Liver (tissue), 9 donors: ENCODE data around the gene TMEM204. TPM values are rescaled to one million over a fixed set of nuclear protein-coding genes. Genes with fewer than 3 reads are reported as not detected.

ENCODE experiments used
- DNase-seq: peaks from one replicate; pipeline ENCODE4 v3.0.0-alpha.2; 2017; ENCODE audit warnings: low spot score
- H3K27ac ChIP-seq, 2 donors: one replicate each; pipeline ENCODE4 v1.7.0; 2013; ENCODE audit warnings: inconsistent platforms in 2 of 2, low read length in 2 of 2, control low read depth in 1 of 2, low read depth in 1 of 2, mild to moderate bottlenecking in 1 of 2
- H3K27me3 ChIP-seq, 4 donors: one replicate each; pipeline versions ENCODE4 v1.6.1 to v1.7.0; 2013; ENCODE audit warnings: low read length in 3 of 4, inconsistent platforms in 1 of 4, mild to moderate bottlenecking in 1 of 4, moderate library complexity in 1 of 4; ENCODE audit not compliant: control insufficient read depth in 4 of 4, insufficient read depth in 4 of 4
- H3K36me3 ChIP-seq, 4 donors: one replicate each; pipeline versions ENCODE4 v1.6.1 to v1.7.0; 2013; ENCODE audit warnings: low read length in 3 of 4, mild to moderate bottlenecking in 3 of 4, low read depth in 1 of 4, moderate library complexity in 1 of 4; ENCODE audit not compliant: control insufficient read depth in 4 of 4, insufficient read depth in 3 of 4
- H3K4me1 ChIP-seq, 4 donors: one replicate each; pipeline versions ENCODE4 v1.6.1 to v1.7.0; 2013; ENCODE audit warnings: low read length in 3 of 4, mild to moderate bottlenecking in 3 of 4, moderate library complexity in 1 of 4; ENCODE audit not compliant: control insufficient read depth in 4 of 4, insufficient read depth in 4 of 4
- H3K4me3 ChIP-seq, 3 donors: one replicate each; pipeline versions ENCODE4 v1.6.1 to v1.7.0; 2013; ENCODE audit warnings: low read length in 3 of 3, control low read depth in 1 of 3, low read depth in 1 of 3, mild to moderate bottlenecking in 1 of 3
- H3K9ac ChIP-seq, 2 donors: one replicate each; pipeline ENCODE4 v1.7.0; 2013; ENCODE audit warnings: low read length in 2 of 2, mild to moderate bottlenecking in 2 of 2, moderate library complexity in 2 of 2, control low read depth in 1 of 2, low read depth in 1 of 2
- H3K9me3 ChIP-seq, 4 donors: one replicate each; pipeline versions ENCODE4 v1.6.1 to v1.7.0; 2013; ENCODE audit warnings: low read length in 3 of 4; ENCODE audit not compliant: control insufficient read depth in 4 of 4
- ATF3 ChIP-seq: IDR thresholded peaks from 2 replicates; pipeline ENCODE4 v1.6.1; 2016; ENCODE audit warnings: antibody characterized with exemption
- CTCF ChIP-seq: fragments of 150-350 bp; IDR thresholded peaks from 2 replicates; pipeline ENCODE4 v1.5.1; 2017; ENCODE audit warnings: improper control_type of control experiment, low read depth, low read length; ENCODE audit not compliant: missing input control
- EGR1 ChIP-seq, 2 donors: IDR thresholded peaks; 2 replicates each; pipeline ENCODE4 v1.6.1; 2016 to 2018; ENCODE audit warnings: antibody characterized with exemption in 2 of 2, low read depth in 2 of 2
- FOXA1 ChIP-seq: IDR thresholded peaks from 2 replicates; pipeline ENCODE4 v1.6.1; 2016; ENCODE audit warnings: antibody characterized with exemption
- FOXA2 ChIP-seq: IDR thresholded peaks from 2 replicates; pipeline ENCODE4 v1.6.1; 2016; ENCODE audit warnings: antibody characterized with exemption
- GABPA ChIP-seq, 2 donors: IDR thresholded peaks in 1 of 2; conservative IDR thresholded peaks in 1 of 2; 2 replicates each; pipeline ENCODE4 v1.6.1; 2016; ENCODE audit warnings: antibody characterized with exemption in 2 of 2, mild to moderate bottlenecking in 1 of 2, moderate library complexity in 1 of 2
- HNF4A ChIP-seq, 2 donors: conservative IDR thresholded peaks; 2 replicates each; pipeline ENCODE4 v1.6.1; 2016; ENCODE audit warnings: antibody characterized with exemption in 2 of 2, mild to moderate bottlenecking in 2 of 2
- HNF4G ChIP-seq: IDR thresholded peaks from 2 replicates; pipeline ENCODE4 v1.6.1; 2016; ENCODE audit warnings: antibody characterized with exemption
- JUND ChIP-seq, 2 donors: IDR thresholded peaks; 2 replicates each; pipeline ENCODE4 v1.6.1; 2016; ENCODE audit warnings: antibody characterized with exemption in 2 of 2
- MAX ChIP-seq: IDR thresholded peaks from 2 replicates; pipeline ENCODE4 v1.6.1; 2016; ENCODE audit warnings: antibody characterized with exemption
- NR2F2 ChIP-seq: IDR thresholded peaks from 2 replicates; pipeline ENCODE4 v1.6.1; 2016; ENCODE audit warnings: antibody characterized with exemption
- RAD21 ChIP-seq, 2 donors: IDR thresholded peaks; 2 replicates each; pipeline ENCODE4 v1.6.1; 2016; ENCODE audit warnings: antibody characterized with exemption in 2 of 2, mild to moderate bottlenecking in 2 of 2
- REST ChIP-seq: IDR thresholded peaks from 2 replicates; pipeline ENCODE4 v1.6.1; 2016; ENCODE audit warnings: antibody characterized with exemption, mild to moderate bottlenecking
- RXRA ChIP-seq, 2 donors: IDR thresholded peaks; 2 replicates each; pipeline ENCODE4 v1.6.1; 2017 to 2018; ENCODE audit warnings: antibody characterized with exemption in 2 of 2, mild to moderate bottlenecking in 1 of 2
- SP1 ChIP-seq: IDR thresholded peaks from 2 replicates; pipeline ENCODE4 v1.6.1; 2018; ENCODE audit warnings: antibody characterized with exemption, mild to moderate bottlenecking
- TAF1 ChIP-seq: conservative IDR thresholded peaks from 2 replicates; pipeline ENCODE4 v1.6.1; 2016; ENCODE audit warnings: antibody characterized with exemption, mild to moderate bottlenecking
- YY1 ChIP-seq: IDR thresholded peaks from 2 replicates; pipeline ENCODE4 v1.6.1; 2016; ENCODE audit warnings: antibody characterized with exemption, mild to moderate bottlenecking
- ZBTB33 ChIP-seq: IDR thresholded peaks from 2 replicates; pipeline ENCODE4 v1.6.1; 2016; ENCODE audit warnings: antibody characterized with exemption
- WGBS: extraction: QIAGEN DNeasy Blood & Tissue Kit; methylation state at CpG from one replicate; pipeline ENCODE4 v1.1.7; 2013; 5-methylcytosine and 5-hydroxymethylcytosine counted together
- polyA plus RNA-seq, 2 donors: library from polyadenylated mRNA; stranded (reverse) in 1 of 2; unstranded in 1 of 2; fragments of 200-250 nt in 1 of 2; fragments of >200 nt in 1 of 2; fragmentation: Nextera tagmentation in 1 of 2; extraction: Ambion mirVana in 1 of 2; gene quantifications; one replicate each; pipeline versions ENCODE4 v1.2.1 to v1.2.3, GENCODE V29; 2013 to 2015
- total RNA-seq, 2 donors: library from RNA; depleted of rRNA; stranded (reverse); fragments of >200 nt; gene quantifications; one replicate each; pipeline ENCODE4 v1.2.3, GENCODE V29; 2014
- donor health status: healthy.
- donor health status: healthy.
- donor health status: healthy.
- donor health status: healthy.
- donor health status: healthy.

TMEM204 gene
- total and polyA plus RNA-seq, 4 donors, result 3.5 to 14.4 (median 10.7) TPM

GRCh38 chr16:1602285-1602684 lies 68.8 kb downstream of the TMEM204 start:
- DNase-seq, result no peak
- no peak overlapping the region for H3K9ac ChIP-seq
- 95% methylated on average over 20 of the region's 20 CpGs for WGBS
- H3K4me1 ChIP-seq, result no peaks in the 10 kb centered on the region
- peaks cover 0 to 17% (median 0%) of the 10 kb centered on the region in 4 donors for H3K36me3 ChIP-seq
- H3K9me3 ChIP-seq, result no peaks in the 10 kb centered on the region
- H3K27ac ChIP-seq, result no peak overlapping the region
- H3K4me3 ChIP-seq, result no peak overlapping the region
- TF ChIP-seq CTCF, result no peak
- TF ChIP-seq HNF4G, result no peak
- TF ChIP-seq REST, result no peak
- no peak for TF ChIP-seq RAD21 (IDR thresholded peaks at IDR 0.05)
- no peak for TF ChIP-seq YY1
- TF ChIP-seq RXRA (IDR thresholded peaks at IDR 0.05), result no peak
- TF ChIP-seq NR2F2, result no peak
- no peak for TF ChIP-seq ATF3
- TF ChIP-seq FOXA2, result no peak
- TF ChIP-seq ZBTB33, result no peak
- TF ChIP-seq SP1, result no peak
- TF ChIP-seq MAX, result no peak
- no peak for TF ChIP-seq FOXA1
- no peak for TF ChIP-seq HNF4A (conservative IDR thresholded peaks at IDR 0.05)
- TF ChIP-seq GABPA (IDR thresholded peaks at IDR 0.05 in 1 of 2, conservative IDR thresholded peaks at IDR 0.05 in 1 of 2), result no peak
- TF ChIP-seq JUND (IDR thresholded peaks at IDR 0.05), result no peak
- TF ChIP-seq TAF1, result no peak
- no peak for TF ChIP-seq EGR1 (IDR thresholded peaks at IDR 0.05; ENCODE audit: low read depth in 2 of 2)
- no peaks in the 10 kb centered on the region for H3K27me3 ChIP-seq

Other genes with a start within 250 kb of the TMEM204 start
- 10 to 100 TPM; 21.8 to 23.9 TPM for gene UBE2I, start 224.0 kb upstream of the TMEM204 start, total RNA-seq
- 10 to 100 TPM; 19.4 to 23.2 TPM for gene UBE2I, start 224.0 kb upstream of the TMEM204 start, polyA plus RNA-seq
- gene BAIAP3, start 200.0 kb upstream of the TMEM204 start, total RNA-seq, result 1 to 10 TPM; 2.3 to 2.8 TPM
- gene BAIAP3, start 200.0 kb upstream of the TMEM204 start, polyA plus RNA-seq, result 1 to 10 TPM; 1.6 to 3.8 TPM
- 10 to 100 TPM; 20.3 to 29.5 TPM for gene TSR3, start 181.8 kb upstream of the TMEM204 start, total RNA-seq
- 10 to 100 TPM; 28.3 to 29.9 TPM for gene TSR3, start 181.8 kb upstream of the TMEM204 start, polyA plus RNA-seq
- gene GNPTG, start 181.7 kb upstream of the TMEM204 start, total RNA-seq, result 10 to 100 TPM; 24.4 to 31.4 TPM
- gene GNPTG, start 181.7 kb upstream of the TMEM204 start, polyA plus RNA-seq, result 10 to 100 TPM; 50.7 to 79.6 TPM
- gene UNKL, start 119.0 kb upstream of the TMEM204 start, total RNA-seq, result 10 to 100 TPM in 1 of 2 donors, 1 to 10 TPM in 1; 7.1 to 14.7 TPM
- gene UNKL, start 119.0 kb upstream of the TMEM204 start, polyA plus RNA-seq, result 1 to 10 TPM; 3.5 to 6.1 TPM
- 1 to 10 TPM; 6.9 to 8.9 TPM for gene UQCC4, start 112.9 kb upstream of the TMEM204 start, total RNA-seq
- gene UQCC4, start 112.9 kb upstream of the TMEM204 start, polyA plus RNA-seq, result 10 to 100 TPM; 13.8 to 16.4 TPM
- 1 to 10 TPM in 1 of 2 donors, under 1 TPM in 1; 0.50 to 4.7 TPM for gene PERCC1, start 102.6 kb upstream of the TMEM204 start, total RNA-seq
- gene PERCC1, start 102.6 kb upstream of the TMEM204 start, polyA plus RNA-seq, result not detected
- under 1 TPM in 1 of 2 donors, not detected in 1; 0.42 TPM for gene CCDC154, start 89.1 kb upstream of the TMEM204 start, total RNA-seq
- gene CCDC154, start 89.1 kb upstream of the TMEM204 start, polyA plus RNA-seq, result under 1 TPM; 0.18 to 0.39 TPM
- 10 to 100 TPM; 26.1 to 34.4 TPM for gene CLCN7, start 58.6 kb upstream of the TMEM204 start, total RNA-seq
- gene CLCN7, start 58.6 kb upstream of the TMEM204 start, polyA plus RNA-seq, result 10 to 100 TPM; 13.9 to 36.2 TPM
- gene PTX4, start 44.7 kb upstream of the TMEM204 start, total RNA-seq, result under 1 TPM; 0.08 to 0.61 TPM
- not detected for gene PTX4, start 44.7 kb upstream of the TMEM204 start, polyA plus RNA-seq
- gene TELO2, start 40.3 kb upstream of the TMEM204 start, total RNA-seq, result 10 to 100 TPM; 12.9 to 14.6 TPM
- 10 to 100 TPM; 17.8 to 19.3 TPM for gene TELO2, start 40.3 kb upstream of the TMEM204 start, polyA plus RNA-seq
- gene IFT140, start 78.4 kb downstream of the TMEM204 start, total RNA-seq, result 1 to 10 TPM; 5.4 to 8.1 TPM
- 1 to 10 TPM; 1.3 to 2.1 TPM for gene IFT140, start 78.4 kb downstream of the TMEM204 start, polyA plus RNA-seq
- 1 to 10 TPM; 6.0 to 6.4 TPM for gene CRAMP1, start 78.7 kb downstream of the TMEM204 start, total RNA-seq
- 1 to 10 TPM; 1.1 to 2.5 TPM for gene CRAMP1, start 78.7 kb downstream of the TMEM204 start, polyA plus RNA-seq
- 10 to 100 TPM; 31.0 to 32.6 TPM for gene JPT2, start 144.6 kb downstream of the TMEM204 start, total RNA-seq
- 10 to 100 TPM in 1 of 2 donors, 1 to 10 TPM in 1; 7.4 to 25.8 TPM for gene JPT2, start 144.6 kb downstream of the TMEM204 start, polyA plus RNA-seq
- 10 to 100 TPM; 10.1 to 43.0 TPM for gene MAPK8IP3, start 172.5 kb downstream of the TMEM204 start, total RNA-seq
- gene MAPK8IP3, start 172.5 kb downstream of the TMEM204 start, polyA plus RNA-seq, result 1 to 10 TPM; 4.1 to 8.5 TPM
- gene NME3, start 237.9 kb downstream of the TMEM204 start, total RNA-seq, result 10 to 100 TPM; 10.4 to 12.8 TPM
- 10 to 100 TPM; 26.0 to 38.0 TPM for gene NME3, start 237.9 kb downstream of the TMEM204 start, polyA plus RNA-seq
- gene EME2, start 239.1 kb downstream of the TMEM204 start, total RNA-seq, result 1 to 10 TPM; 4.2 to 9.0 TPM
- gene EME2, start 239.1 kb downstream of the TMEM204 start, polyA plus RNA-seq, result 1 to 10 TPM; 1.4 to 1.8 TPM
- 10 to 100 TPM; 42.4 to 46.7 TPM for gene MRPS34, start 239.5 kb downstream of the TMEM204 start, total RNA-seq
- gene MRPS34, start 239.5 kb downstream of the TMEM204 start, polyA plus RNA-seq, result 100 to 1,000 TPM in 1 of 2 donors, 10 to 100 TPM in 1; 70.7 to 100 TPM
- 10 to 100 TPM; 27.7 to 44.5 TPM for gene SPSB3, start 248.9 kb downstream of the TMEM204 start, total RNA-seq
- gene SPSB3, start 248.9 kb downstream of the TMEM204 start, polyA plus RNA-seq, result 10 to 100 TPM; 31.1 to 60.5 TPM
- gene NUBP2, start 249.3 kb downstream of the TMEM204 start, total RNA-seq, result 10 to 100 TPM; 28.9 to 80.9 TPM
- 10 to 100 TPM; 51.8 to 56.3 TPM for gene NUBP2, start 249.3 kb downstream of the TMEM204 start, polyA plus RNA-seq